ENCODE data around the gene FBXO3.
"Not testable (repeated sequence)": the region's sequence is repeated elsewhere in the genome, so short reads cannot be mapped to it uniquely, and the experiment has no call there.

FBXO3 gene

GRCh38 chr11:33773987-33774735 is at the start of gene FBXO3:
Gene FBXO3 (minus strand): TSS chr11:33774520. CDS start chr11:33774497, 23 bp downstream.
- DNase-seq = peak; percentile 83

GRCh38 chr11:33822981-33823380 is 48.7 kb upstream of the FBXO3 start:
- not testable (repeated sequence) for DNase-seq

- DNase-seq = no peak
These were observed 45.1 kb upstream of the FBXO3 start for GRCh38 chr11:33819278-33820035.

GRCh38 chr11:33808228-33808828 is 34.0 kb upstream of the FBXO3 start:
- peak; percentile 71 for DNase-seq

- no peak for DNase-seq
These were observed 30.2 kb upstream of the FBXO3 start for GRCh38 chr11:33804471-33804870.

- DNase-seq = no peak
These were observed 28.1 kb upstream of the FBXO3 start for GRCh38 chr11:33802194-33802950.

- no peak for DNase-seq
These were observed 27.5 kb upstream of the FBXO3 start for GRCh38 chr11:33801821-33802193.

- DNase-seq = no peak
These were observed 23.6 kb upstream of the FBXO3 start for GRCh38 chr11:33797879-33798278.

GRCh38 chr11:33790040-33790439 is 15.7 kb upstream of the FBXO3 start:
- DNase-seq = no peak

GRCh38 chr11:33788095-33788494 is 13.8 kb upstream of the FBXO3 start:
- DNase-seq = not testable (repeated sequence)

- no peak for DNase-seq
These were observed 12.8 kb upstream of the FBXO3 start for GRCh38 chr11:33787076-33787475.

- no peak for DNase-seq
These were observed 11.3 kb upstream of the FBXO3 start for GRCh38 chr11:33785609-33786008.

GRCh38 chr11:33779849-33780528 is 5.7 kb upstream of the FBXO3 start:
- no peak for DNase-seq

GRCh38 chr11:33778675-33779074 is 4.4 kb upstream of the FBXO3 start:
- no peak for DNase-seq

GRCh38 chr11:33777906-33778305 is 3.6 kb upstream of the FBXO3 start:
- DNase-seq = no peak

GRCh38 chr11:33775832-33776470 is 1.6 kb upstream of the FBXO3 start:
- DNase-seq = no peak

GRCh38 chr11:33775467-33775807 is 1.1 kb upstream of the FBXO3 start:
- no peak for DNase-seq

- no peak for DNase-seq
These were observed 581 bp upstream of the FBXO3 start for GRCh38 chr11:33774736-33775466.

- peak; percentile 8 for DNase-seq
These were observed 825 bp downstream of the FBXO3 start for GRCh38 chr11:33773404-33773986.

- DNase-seq = no peak
These were observed 1.4 kb downstream of the FBXO3 start for GRCh38 chr11:33772870-33773269.

- DNase-seq = no peak
These were observed 2.0 kb downstream of the FBXO3 start for GRCh38 chr11:33772300-33772699.

Measured in KG1 (cell line).